Vagina (tissue), 2 donors: ENCODE results near the gene NCOA7.

Experiments
- CTCF ChIP-seq, 3 experiments: fragments of 450-650 bp in 2 of 3; fragments of 200-600 bp in 1 of 3; sonication (generic) in 1 of 3; IDR thresholded peaks; one replicate each; pipeline ENCODE4 v1.5.1; 2017 to 2019; ENCODE audit warnings: antibody characterized with exemption in 3 of 3, mild to moderate bottlenecking in 2 of 3, moderate library complexity in 2 of 3
- POLR2AphosphoS5 ChIP-seq, 2 donors: sonication (generic); formaldehyde crosslinking; IDR thresholded peaks; one replicate each; pipeline ENCODE4 v1.9.0; 2017; ENCODE audit warnings: antibody characterized with exemption in 2 of 2, mild to moderate bottlenecking in 2 of 2, low read depth in 1 of 2; ENCODE audit not compliant: insufficient read depth in 1 of 2

- TF ChIP-seq POLR2AphosphoS5 (IDR thresholded peaks at IDR 0.05; ENCODE audit: insufficient read depth in 1 of 2, low read depth in 1 of 2) = no peak
- no peak for TF ChIP-seq CTCF (IDR thresholded peaks at IDR 0.05)
These were observed 39.9 kb upstream of the NCOA7 start for GRCh38 chr6:125750692-125751333.
